Body of pancreas (tissue), 4 donors: ENCODE measurements around the gene PLCH1. TPM values are rescaled to one million over a fixed set of nuclear protein-coding genes. Genes with fewer than 3 reads are reported as not detected.

ENCODE experiments used
- ATAC-seq: fragments of 150-250 bp; one replicate; pipeline ENCODE4 v1.9.1; 2016
- DNase-seq, 4 donors: peaks; one replicate each; pipeline ENCODE4 v3.0.0-alpha.2; 2019
- H3K27ac ChIP-seq, 4 donors: fragments of 200-600 bp; sonication (generic); 1 replicate in 3 of 4; 2 replicates in 1 of 4; pipeline versions ENCODE4 v1.5.1 to v1.6.1; 2016 to 2019; ENCODE audit warnings: mild to moderate bottlenecking in 1 of 4, mixed read lengths in 1 of 4, moderate library complexity in 1 of 4
- H3K27me3 ChIP-seq, 2 donors: fragments of 200-600 bp; sonication (generic); one replicate each; pipeline ENCODE4 v1.6.0; 2016; ENCODE audit warnings: mild to moderate bottlenecking in 1 of 2
- H3K36me3 ChIP-seq, 2 donors: fragments of 200-600 bp; sonication (generic); replicated peaks in 1 of 2; 2 replicates each; pipeline ENCODE4 v1.5.1; 2016; ENCODE audit warnings: low read depth in 2 of 2; ENCODE audit not compliant: insufficient read depth in 1 of 2
- H3K4me1 ChIP-seq: fragments of 200-600 bp; sonication (generic); one replicate; pipeline ENCODE4 v1.6.0; 2016
- H3K4me3 ChIP-seq, 2 donors: fragments of 200-600 bp; sonication (generic); 1 replicate in 1 of 2; 2 replicates in 1 of 2; pipeline ENCODE4 v1.5.1; 2016 to 2019
- H3K9me3 ChIP-seq, 3 donors: fragments of 200-600 bp; sonication (generic); 1 replicate in 2 of 3; 2 replicates in 1 of 3; pipeline ENCODE4 v1.5.1; 2016
- CTCF ChIP-seq, 7 experiments: fragments of 450-650 bp in 4 of 7; fragments of 200-600 bp in 3 of 7; sonication (generic) in 3 of 7; IDR thresholded peaks; one replicate each; pipeline ENCODE4 v1.5.1; 2016 to 2019; ENCODE audit warnings: antibody characterized with exemption in 7 of 7
- POLR2A ChIP-seq, 3 donors: fragments of 450-650 bp; IDR thresholded peaks; one replicate each; pipeline ENCODE4 v1.6.1; 2016; ENCODE audit warnings: antibody characterized with exemption in 3 of 3, mild to moderate bottlenecking in 2 of 3
- WGBS, 2 donors: methylation state at CpG; one replicate each; pipeline ENCODE4 v1.1.5; 2017; 5-methylcytosine and 5-hydroxymethylcytosine counted together
- intact Hi-C: fragments of 100-400 bp; cut with DNase I; formaldehyde crosslinking; loops from one replicate; pipeline ENCODE4 v1.15.1; 2023
- total RNA-seq, 2 donors: library from RNA; depleted of rRNA; stranded (reverse); fragments of >200 nt; gene quantifications; one replicate each; pipeline ENCODE4 v1.1.0, GENCODE V29; 2016

The PLCH1 gene
- total RNA-seq, 2 donors from 2014 or later: 3.0 to 5.2 TPM

DNA sequence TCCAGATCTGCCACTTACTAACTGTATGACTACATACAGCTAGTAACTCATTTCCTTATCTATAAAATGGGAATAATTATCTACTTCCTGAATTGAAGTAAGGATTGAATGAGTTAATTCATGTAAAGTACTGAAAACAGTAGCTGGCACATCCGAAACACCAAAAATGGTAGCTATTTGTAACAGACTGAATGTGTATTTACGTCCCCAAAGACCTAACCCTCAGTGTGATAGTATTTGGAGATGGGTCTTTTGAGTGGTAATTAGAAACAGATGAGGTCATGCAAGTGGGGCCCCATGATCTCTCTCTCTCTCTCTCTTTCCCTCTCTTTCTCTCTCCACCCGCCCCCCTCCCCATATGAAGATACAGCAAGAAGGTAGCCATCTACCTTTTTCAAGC, 146.2 kb downstream of the PLCH1 start:
- ATAC-seq (no peak), DNase-seq (no peak)
- Histone ChIP-seq H3K36me3 (no peaks in the 10 kb centered on the region), H3K4me1 (peaks cover 4% of the 10 kb centered on the region), H3K4me3 (no peak overlapping the region), H3K27me3 (no peaks in the 10 kb centered on the region), H3K27ac (no peak overlapping the region), H3K9me3 (no peaks in the 10 kb centered on the region)
- intact Hi-C loops: no loop called here
- WGBS, 2 donors: 92 to 96% methylated on average over 3 of the region's 3 CpGs
- TF ChIP-seq CTCF (IDR thresholded peaks at IDR 0.05) (no peak), POLR2A (IDR thresholded peaks at IDR 0.05) (no peak)

GRCh38 chr3:155596615-155597014, 148.3 kb downstream of the PLCH1 start:
- H3K4me1 ChIP-seq: peaks cover under 1% of the 10 kb centered on the region

DNA sequence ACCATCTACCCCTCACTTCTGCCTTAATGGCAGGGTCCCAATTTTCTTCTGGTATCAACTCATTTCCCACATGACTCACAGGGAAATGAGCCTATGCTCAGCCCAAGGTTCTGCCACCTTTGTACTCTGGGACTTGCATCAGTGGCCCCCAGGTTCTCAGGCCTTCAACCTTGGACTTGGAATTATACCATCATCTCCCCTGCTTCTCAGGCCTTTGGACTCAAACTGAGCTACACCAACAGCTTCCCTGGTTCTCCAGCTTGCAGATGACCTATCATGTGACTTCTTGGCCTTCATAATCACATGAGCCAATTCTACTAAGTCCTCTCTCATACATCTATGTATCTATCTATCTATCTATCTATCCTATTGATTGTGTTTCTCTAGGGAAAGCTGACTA, 149.5 kb downstream of the PLCH1 start:
- Histone ChIP-seq H3K36me3 (no peaks in the 10 kb centered on the region), H3K4me1 (no peaks in the 10 kb centered on the region), H3K9me3 (no peaks in the 10 kb centered on the region), H3K4me3 (no peak overlapping the region), H3K27me3 (no peaks in the 10 kb centered on the region), H3K27ac (no peak overlapping the region)
- intact Hi-C loops: no loop called here
- no peak for ATAC-seq
- no peak for DNase-seq
- no peak for TF ChIP-seq CTCF (IDR thresholded peaks at IDR 0.05)
- TF ChIP-seq POLR2A (IDR thresholded peaks at IDR 0.05): no peak

More at GRCh38 chr3:155596615-155597014, 148.3 kb downstream of the PLCH1 start:
- no peak for ATAC-seq
- no peak overlapping the region for H3K27ac ChIP-seq
- no peak for DNase-seq
- H3K4me3 ChIP-seq: no peak overlapping the region
- no peak for TF ChIP-seq POLR2A (IDR thresholded peaks at IDR 0.05)
- no peak for TF ChIP-seq CTCF (IDR thresholded peaks at IDR 0.05)
- intact Hi-C loops: no loop called here
- no peaks in the 10 kb centered on the region for H3K36me3 ChIP-seq
- H3K27me3 ChIP-seq: no peaks in the 10 kb centered on the region
- no peaks in the 10 kb centered on the region for H3K9me3 ChIP-seq

GRCh38 chr3:155594526-155595187, 150.2 kb downstream of the PLCH1 start:
- Histone ChIP-seq H3K9me3 (no peaks in the 10 kb centered on the region), H3K36me3 (no peaks in the 10 kb centered on the region), H3K27me3 (no peaks in the 10 kb centered on the region), H3K4me3 (no peak overlapping the region), H3K4me1 (no peaks in the 10 kb centered on the region), H3K27ac (no peak overlapping the region)
- TF ChIP-seq POLR2A (IDR thresholded peaks at IDR 0.05): no peak
- TF ChIP-seq CTCF (IDR thresholded peaks at IDR 0.05): no peak
- DNase-seq: no peak
- intact Hi-C loops: no loop called here
- WGBS, 2 donors: 64 to 78% methylated on average over 4 of the region's 4 CpGs
- no peak for ATAC-seq

GRCh38 chr3:155587581-155587980, 157.3 kb downstream of the PLCH1 start:
- no peak overlapping the region for H3K4me3 ChIP-seq
- no peaks in the 10 kb centered on the region for H3K27me3 ChIP-seq
- H3K9me3 ChIP-seq: no peaks in the 10 kb centered on the region
- DNase-seq (no peak), ATAC-seq (no peak)
- WGBS, 2 donors: 90 to 98% methylated on average over 2 of the region's 2 CpGs
- H3K4me1 ChIP-seq: no peaks in the 10 kb centered on the region
- H3K36me3 ChIP-seq: no peaks in the 10 kb centered on the region
- intact Hi-C loops: no loop called here
- TF ChIP-seq CTCF (IDR thresholded peaks at IDR 0.05): no peak
- no peak for TF ChIP-seq POLR2A (IDR thresholded peaks at IDR 0.05)
- no peak overlapping the region for H3K27ac ChIP-seq
